Measurements from ENCODE around the gene SLC7A5.

The SLC7A5 gene

GRCh38 chr16:87838643-87839541 lies 30.4 kb downstream of the SLC7A5 start:
- H3K4me1 Mint-ChIP-seq (ENCODE audit: low read depth), result peaks cover 10% of the 10 kb centered on the region
- H3K27ac Mint-ChIP-seq, result peak overlapping the region; percentile 66
- H3K27me3 Mint-ChIP-seq, result no peaks in the 10 kb centered on the region
- H3K36me3 Mint-ChIP-seq (ENCODE audit: low read depth), result peaks cover 98% of the 10 kb centered on the region
- H3K4me3 Mint-ChIP-seq, result no peak overlapping the region
- no peak for DNase-seq
- H3K9me3 Mint-ChIP-seq, result no peaks in the 10 kb centered on the region

- peaks cover 98% of the 10 kb centered on the region for H3K36me3 Mint-ChIP-seq (ENCODE audit: low read depth)
- no peak for DNase-seq
These were observed 31.5 kb downstream of the SLC7A5 start for GRCh38 chr16:87837627-87838289.

GRCh38 chr16:87836844-87837581 lies 32.3 kb downstream of the SLC7A5 start:
- Mint-ChIP-seq H3K4me3 (no peak overlapping the region), H3K4me1 (ENCODE audit: low read depth) (no peaks in the 10 kb centered on the region), H3K27me3 (no peaks in the 10 kb centered on the region), H3K27ac (peak overlapping the region; percentile 77), H3K36me3 (ENCODE audit: low read depth) (peaks cover 98% of the 10 kb centered on the region), H3K9me3 (no peaks in the 10 kb centered on the region)
- no peak for DNase-seq

More at GRCh38 chr16:87837627-87838289, 31.5 kb downstream of the SLC7A5 start:
- Mint-ChIP-seq H3K27ac (peak overlapping the region; percentile 77), H3K9me3 (no peaks in the 10 kb centered on the region), H3K27me3 (no peaks in the 10 kb centered on the region), H3K4me3 (no peak overlapping the region), H3K4me1 (ENCODE audit: low read depth) (peaks cover 3% of the 10 kb centered on the region)

DNA sequence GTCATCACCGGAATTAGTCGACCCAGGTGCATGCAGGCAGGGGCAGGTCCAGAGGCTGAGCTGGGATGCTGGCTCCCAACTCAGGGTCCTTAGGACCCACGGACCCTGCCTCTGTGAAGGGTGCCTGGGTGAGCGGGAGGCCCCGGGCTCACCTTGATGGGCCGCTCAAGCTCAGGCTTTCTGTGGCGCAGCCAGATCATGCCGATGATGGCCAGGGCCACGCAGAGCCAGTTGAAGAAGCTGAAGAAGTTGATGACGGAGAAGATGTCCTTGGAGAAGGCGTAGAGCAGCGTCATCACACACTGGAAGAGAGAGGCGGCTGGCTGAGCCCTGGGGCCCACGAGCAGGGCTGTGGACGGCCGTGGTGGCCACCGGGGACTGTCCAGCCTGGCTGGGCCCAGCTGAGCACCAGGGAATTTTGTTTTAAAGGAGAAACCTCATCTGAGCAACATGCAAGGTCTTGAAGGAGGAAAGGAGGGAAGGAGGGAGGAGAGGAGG lies 32.9 kb downstream of the SLC7A5 start:
- Mint-ChIP-seq H3K4me1 (ENCODE audit: low read depth) (no peaks in the 10 kb centered on the region), H3K27me3 (no peaks in the 10 kb centered on the region), H3K4me3 (no peak overlapping the region), H3K27ac (peak overlapping the region; percentile 77), H3K36me3 (ENCODE audit: low read depth) (peaks cover 98% of the 10 kb centered on the region), H3K9me3 (no peaks in the 10 kb centered on the region)
- no peak for DNase-seq

GRCh38 chr16:87835882-87836331 lies 33.4 kb downstream of the SLC7A5 start:
- peaks cover 98% of the 10 kb centered on the region for H3K36me3 Mint-ChIP-seq (ENCODE audit: low read depth)
- no peaks in the 10 kb centered on the region for H3K4me1 Mint-ChIP-seq (ENCODE audit: low read depth)
- H3K4me3 Mint-ChIP-seq, result no peak overlapping the region
- H3K27me3 Mint-ChIP-seq, result no peaks in the 10 kb centered on the region
- peak overlapping the region; percentile 77 for H3K27ac Mint-ChIP-seq
- DNase-seq, result no peak
- H3K9me3 Mint-ChIP-seq, result no peaks in the 10 kb centered on the region

- Mint-ChIP-seq H3K27me3 (no peaks in the 10 kb centered on the region), H3K27ac (peak overlapping the region; percentile 64), H3K9me3 (no peaks in the 10 kb centered on the region), H3K4me3 (no peak overlapping the region), H3K36me3 (ENCODE audit: low read depth) (peaks cover 98% of the 10 kb centered on the region), H3K4me1 (ENCODE audit: low read depth) (no peaks in the 10 kb centered on the region)
- DNase-seq, result no peak
These were observed 34.4 kb downstream of the SLC7A5 start for GRCh38 chr16:87834668-87835473.

DNA sequence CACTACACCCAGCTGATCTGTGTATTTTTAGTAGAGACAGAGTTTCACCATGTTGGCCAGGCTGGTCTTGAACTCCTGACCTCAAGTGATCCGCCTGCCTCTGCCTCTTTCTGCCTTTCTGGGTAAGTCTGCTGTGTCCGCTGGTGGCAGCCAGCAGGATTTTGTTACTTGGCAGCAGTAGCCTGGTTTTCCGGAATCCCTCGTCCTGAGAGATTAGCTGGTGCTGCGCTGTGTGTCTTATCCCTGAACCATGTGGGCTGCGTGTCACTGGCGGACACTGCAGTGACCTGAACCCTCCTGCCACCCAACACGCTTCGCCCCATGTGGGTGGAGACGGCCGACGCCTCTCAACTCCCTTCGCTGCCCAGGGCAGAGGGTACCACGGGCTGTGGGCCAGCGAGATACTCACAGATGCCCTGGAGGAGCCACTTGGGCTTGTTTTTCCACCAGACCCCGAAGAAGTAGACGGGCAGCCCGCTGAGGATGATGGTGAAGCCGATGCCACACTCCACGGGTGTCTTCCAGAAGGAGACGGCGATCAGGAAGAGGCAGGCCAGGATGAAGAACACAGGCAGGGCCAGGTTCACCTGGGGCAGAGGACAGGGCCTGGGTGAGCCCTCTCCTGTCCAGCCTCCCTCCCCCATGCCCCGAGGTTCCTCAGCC lies 35.2 kb downstream of the SLC7A5 start:
- DNase-seq, result no peak
- peak overlapping the region; percentile 68 for H3K27ac Mint-ChIP-seq
- no peaks in the 10 kb centered on the region for H3K27me3 Mint-ChIP-seq
- no peaks in the 10 kb centered on the region for H3K9me3 Mint-ChIP-seq
- H3K36me3 Mint-ChIP-seq (ENCODE audit: low read depth), result peaks cover 97% of the 10 kb centered on the region
- no peak overlapping the region for H3K4me3 Mint-ChIP-seq
- H3K4me1 Mint-ChIP-seq (ENCODE audit: low read depth), result no peaks in the 10 kb centered on the region

- Mint-ChIP-seq H3K4me1 (ENCODE audit: low read depth) (no peaks in the 10 kb centered on the region), H3K27ac (peak overlapping the region; percentile 68), H3K4me3 (no peak overlapping the region), H3K27me3 (no peaks in the 10 kb centered on the region), H3K9me3 (no peaks in the 10 kb centered on the region), H3K36me3 (ENCODE audit: low read depth) (peaks cover 95% of the 10 kb centered on the region)
- DNase-seq, result no peak
These were observed 35.8 kb downstream of the SLC7A5 start for GRCh38 chr16:87833548-87833947.

GRCh38 chr16:87832741-87833502 lies 36.4 kb downstream of the SLC7A5 start:
- Mint-ChIP-seq H3K4me3 (no peak overlapping the region), H3K9me3 (no peaks in the 10 kb centered on the region), H3K4me1 (ENCODE audit: low read depth) (no peaks in the 10 kb centered on the region), H3K27me3 (no peaks in the 10 kb centered on the region), H3K27ac (peak overlapping the region; percentile 52), H3K36me3 (ENCODE audit: low read depth) (peaks cover 89% of the 10 kb centered on the region)
- no peak for DNase-seq

DNA sequence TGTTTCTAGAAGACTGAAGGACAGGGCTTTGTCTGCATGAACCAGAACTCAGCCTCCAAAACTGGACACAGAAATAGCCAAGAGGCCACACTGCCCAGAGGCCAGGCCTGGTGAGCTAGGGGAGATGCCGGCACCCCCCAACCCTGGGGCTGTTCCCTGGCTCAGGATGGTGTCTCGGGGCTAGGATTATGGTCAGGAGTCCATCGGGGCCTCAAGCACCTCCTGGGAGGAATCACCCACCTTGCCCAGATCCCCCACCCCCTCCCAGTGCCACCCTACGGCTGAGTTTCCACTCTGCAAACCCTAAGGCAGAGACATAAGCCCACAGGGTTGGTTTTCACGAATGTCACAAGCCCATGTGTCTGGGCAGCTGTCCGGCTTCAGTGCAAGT lies 37.2 kb downstream of the SLC7A5 start:
- Mint-ChIP-seq H3K36me3 (ENCODE audit: low read depth) (peaks cover 81% of the 10 kb centered on the region), H3K27ac (peak overlapping the region; percentile 82), H3K27me3 (no peaks in the 10 kb centered on the region), H3K4me3 (no peak overlapping the region), H3K4me1 (ENCODE audit: low read depth) (no peaks in the 10 kb centered on the region), H3K9me3 (no peaks in the 10 kb centered on the region)
- no peak for DNase-seq

DNA sequence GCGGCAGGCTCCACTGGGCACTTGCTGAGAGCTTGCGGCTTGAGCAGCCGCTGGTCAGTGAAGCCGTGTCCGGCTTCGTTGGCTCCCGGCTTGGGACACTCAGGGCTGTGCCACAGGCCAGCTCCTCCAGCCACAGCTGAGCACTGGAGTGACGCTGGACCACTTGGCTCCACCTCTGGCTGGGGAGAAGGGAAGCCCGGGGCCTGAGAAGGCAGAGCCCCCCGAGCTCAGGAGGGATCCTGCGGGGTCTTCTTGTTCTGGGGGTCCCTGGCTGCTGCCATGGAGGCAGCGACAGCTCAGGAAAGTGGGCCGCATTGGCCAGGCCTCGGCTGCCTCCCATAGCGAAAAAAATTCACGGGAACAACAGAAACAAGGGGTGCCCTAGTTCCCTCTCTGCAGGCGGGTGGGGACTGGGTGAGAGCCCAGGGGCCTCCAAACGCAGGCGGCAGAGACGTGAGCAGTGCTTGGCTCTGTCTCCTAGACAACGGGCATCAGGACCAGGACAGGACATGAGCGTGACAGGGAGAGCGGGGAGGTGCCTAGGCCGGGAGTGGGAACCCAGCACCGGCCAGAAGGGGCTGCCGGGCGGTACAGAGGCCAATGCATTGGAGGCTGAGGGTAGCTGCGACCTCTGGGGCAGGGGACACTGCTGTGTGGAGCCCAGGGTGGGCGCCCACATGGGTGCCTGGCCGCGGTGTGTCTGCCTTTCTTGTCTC lies 37.7 kb downstream of the SLC7A5 start:
- Mint-ChIP-seq H3K27ac (peak overlapping the region; percentile 82), H3K9me3 (no peaks in the 10 kb centered on the region), H3K27me3 (no peaks in the 10 kb centered on the region), H3K36me3 (ENCODE audit: low read depth) (peaks cover 75% of the 10 kb centered on the region), H3K4me1 (ENCODE audit: low read depth) (no peaks in the 10 kb centered on the region), H3K4me3 (no peak overlapping the region)
- DNase-seq, result no peak

DNA sequence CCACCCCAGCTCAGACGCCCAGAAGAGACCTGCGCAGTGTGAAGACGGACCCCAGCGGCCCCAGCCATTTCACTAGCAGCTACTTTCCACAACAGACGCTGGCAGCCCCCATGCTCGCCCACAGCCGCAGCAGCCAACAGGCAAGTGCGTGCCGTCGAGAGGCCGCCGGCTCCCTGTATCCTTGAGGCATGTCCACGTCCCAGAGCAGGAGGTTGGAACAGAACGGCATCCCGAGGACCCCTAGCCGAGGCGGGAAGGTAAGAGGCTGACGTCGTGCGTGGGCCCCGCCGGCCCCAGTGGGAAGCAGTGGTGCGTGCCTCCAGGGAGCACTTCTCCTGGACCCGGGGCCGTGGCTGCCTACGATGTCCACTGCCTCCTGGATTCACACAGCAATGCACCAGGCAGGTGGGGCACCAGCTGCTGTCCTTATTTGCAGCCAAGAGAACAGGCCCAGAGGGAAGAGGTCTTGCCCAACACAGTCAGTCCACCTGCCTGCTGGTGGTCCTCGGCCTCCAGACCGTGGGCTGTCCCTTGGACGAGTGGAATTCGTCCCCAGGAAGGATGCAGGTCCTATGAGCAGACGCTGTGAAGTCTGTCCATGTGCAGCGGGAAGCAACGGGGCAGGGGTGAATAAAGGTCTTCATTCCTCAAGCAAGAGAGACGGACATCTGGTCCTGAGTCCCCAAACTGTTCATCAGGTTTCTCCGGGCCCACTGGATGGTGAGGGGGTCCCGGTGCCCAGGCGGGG lies 38.5 kb downstream of the SLC7A5 start:
- Mint-ChIP-seq H3K27me3 (no peaks in the 10 kb centered on the region), H3K4me3 (no peak overlapping the region), H3K4me1 (ENCODE audit: low read depth) (no peaks in the 10 kb centered on the region), H3K36me3 (ENCODE audit: low read depth) (peaks cover 68% of the 10 kb centered on the region), H3K9me3 (no peaks in the 10 kb centered on the region), H3K27ac (peak overlapping the region; percentile 82)
- no peak for DNase-seq
